GM19240 (cell line): ENCODE data around the gene BROX.

Experiments used
- DNase-seq: peaks from one replicate; pipeline ENCODE4 v3.0.0; 2011; ENCODE audit warnings: low spot score; ENCODE audit not compliant: insufficient read length

BROX gene

GRCh38 chr1:222772996-222773379, 60.6 kb downstream of the BROX start:
- no peak for DNase-seq

DNA sequence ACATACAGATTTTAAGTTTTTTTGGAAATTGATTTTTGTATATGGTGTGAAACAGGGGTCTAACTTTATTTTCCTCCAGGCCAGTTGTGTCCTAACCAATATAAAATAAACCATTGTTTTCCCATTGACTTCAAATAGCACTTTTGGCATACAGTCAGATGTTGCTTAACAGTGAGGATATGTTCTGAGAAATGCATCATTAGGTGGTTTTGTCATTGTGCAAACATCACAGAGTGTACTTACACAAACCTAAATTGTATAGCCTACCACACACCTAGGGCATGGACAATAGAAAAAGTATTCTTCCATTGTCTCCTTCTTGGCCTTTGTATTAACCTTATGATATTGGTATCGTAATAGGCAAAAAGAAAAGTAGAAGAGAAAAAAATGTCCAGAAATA, 65.1 kb downstream of the BROX start:
- DNase-seq: no peak

DNA sequence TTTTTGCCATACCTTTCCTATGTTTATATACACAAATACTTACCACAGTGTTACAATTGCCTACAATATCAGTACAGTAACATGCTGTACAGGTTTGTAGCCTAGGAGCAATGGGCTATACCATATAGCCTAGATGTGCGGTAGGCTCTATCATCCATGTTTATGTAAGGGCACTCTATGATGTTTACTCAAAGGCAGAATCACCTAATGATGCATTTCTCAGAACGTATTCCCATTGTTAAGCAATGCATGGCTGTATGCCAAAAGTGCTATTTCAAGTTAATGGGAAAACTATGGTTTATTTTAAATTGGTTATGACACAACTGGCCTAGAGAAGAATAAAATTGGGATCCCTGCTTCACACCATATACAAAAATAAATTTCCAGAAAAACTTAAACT, 65.6 kb downstream of the BROX start:
- no peak for DNase-seq

GRCh38 chr1:222781251-222781650, 68.9 kb downstream of the BROX start:
- DNase-seq: no peak

DNA sequence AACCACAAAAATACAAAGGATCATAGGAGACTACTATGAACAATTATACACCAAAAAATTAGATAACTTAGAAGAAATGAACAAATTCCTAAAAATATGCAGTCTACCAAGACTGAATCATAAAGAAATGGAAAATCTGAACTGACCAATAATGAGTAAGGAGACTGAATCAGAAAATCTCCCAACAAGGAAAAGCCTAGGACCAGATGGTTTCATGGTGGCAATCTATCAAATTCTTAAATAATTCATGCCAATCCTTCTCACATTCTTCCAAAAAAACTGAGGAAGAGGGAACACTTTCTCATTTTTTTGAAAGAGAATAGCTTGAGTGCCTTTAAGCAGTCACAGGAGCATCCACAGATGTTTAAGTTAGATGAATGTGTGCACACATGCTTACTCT, 70.7 kb downstream of the BROX start:
- no peak for DNase-seq

DNA sequence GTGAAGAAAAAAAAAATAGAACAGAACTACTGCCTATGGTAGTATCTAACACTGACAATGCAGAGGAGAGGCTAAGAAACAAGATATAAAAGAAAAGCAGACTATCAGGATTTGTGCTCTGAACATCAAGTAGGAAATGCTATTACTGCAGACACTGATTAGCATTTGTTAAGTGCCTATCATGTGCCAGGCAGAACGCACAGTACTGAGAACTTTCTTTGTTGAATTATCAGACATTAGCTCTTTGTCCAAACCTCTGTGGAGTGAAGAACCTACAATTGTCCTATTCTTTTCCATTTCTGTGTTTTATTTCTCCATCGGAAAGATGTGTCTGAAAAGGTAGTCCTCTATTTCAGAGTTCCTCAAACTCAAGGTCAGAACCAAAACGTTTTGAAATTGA, 72.0 kb downstream of the BROX start:
- no peak for DNase-seq
